ENCODE data around the gene CEP41.

Gene CEP41

GRCh38 chr7:130418306-130418705, 22.5 kb downstream of the CEP41 start:
- DNase-seq (ENCODE audit: low spot score): no peak

DNA sequence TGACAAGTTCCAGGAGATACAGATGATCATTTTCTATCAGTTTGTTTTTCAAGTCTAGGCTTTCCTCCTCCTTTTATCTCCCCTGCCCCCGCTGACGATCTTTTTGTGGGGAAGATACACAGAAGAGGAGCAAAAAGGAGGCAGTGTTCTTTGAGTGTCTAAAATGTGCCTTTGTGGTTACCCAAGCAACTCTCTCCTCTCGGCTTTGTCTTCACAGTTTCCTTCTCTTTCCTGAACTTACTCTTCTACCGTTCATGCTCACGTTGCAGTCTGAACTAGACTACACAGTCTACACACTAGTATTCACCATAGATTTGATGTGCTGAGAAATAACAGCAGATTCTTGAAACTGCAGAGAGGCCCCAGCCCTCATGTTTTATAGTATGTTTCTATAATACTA, 23.6 kb downstream of the CEP41 start:
- DNase-seq (ENCODE audit: low spot score): no peak

GRCh38 chr7:130415006-130415405, 25.8 kb downstream of the CEP41 start:
- DNase-seq (ENCODE audit: low spot score): no peak

DNA sequence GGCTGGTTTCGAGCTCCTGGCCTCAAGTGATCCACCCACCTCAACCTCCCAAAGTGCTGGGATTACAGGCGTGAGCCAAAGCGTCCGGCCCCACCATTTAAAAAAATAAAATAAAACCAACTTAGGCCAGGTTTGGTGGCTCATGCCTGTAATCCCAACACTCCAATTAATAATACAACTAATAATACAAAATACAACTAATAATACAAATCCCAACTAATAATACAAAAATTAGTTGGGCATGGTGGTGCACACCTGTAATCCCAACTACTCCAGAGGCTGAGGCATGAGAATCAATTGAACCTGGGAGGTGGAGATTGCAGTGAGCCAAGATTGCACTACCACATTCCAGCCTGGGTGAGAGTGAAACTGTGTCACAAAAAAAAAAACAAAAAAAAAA, 27.6 kb downstream of the CEP41 start:
- no peak for DNase-seq (ENCODE audit: low spot score)

GRCh38 chr7:130410868-130411541, 29.8 kb downstream of the CEP41 start:
- DNase-seq (ENCODE audit: low spot score): no peak

DNA sequence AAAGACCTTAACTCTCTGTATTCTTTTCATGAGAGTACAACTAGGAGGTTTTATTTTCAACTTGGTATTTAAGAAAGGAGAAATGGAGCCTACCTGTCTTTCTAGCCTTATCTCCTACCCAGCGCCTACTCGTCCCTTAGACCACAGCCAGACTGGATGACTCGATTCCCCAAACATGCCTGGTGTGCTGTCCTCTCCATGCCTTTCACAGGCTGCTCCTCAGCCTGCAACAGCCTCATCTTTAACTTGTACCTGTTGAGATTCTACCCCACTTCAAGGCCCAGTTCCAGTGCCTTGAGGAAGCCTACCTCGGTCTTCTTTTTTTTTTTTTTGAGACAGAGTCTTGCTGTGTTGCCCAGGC, 31.1 kb downstream of the CEP41 start:
- DNase-seq (ENCODE audit: low spot score): no peak

- no peak for DNase-seq (ENCODE audit: low spot score)
Observed at GRCh38 chr7:130409067-130409711, 31.6 kb downstream of the CEP41 start.

DNA sequence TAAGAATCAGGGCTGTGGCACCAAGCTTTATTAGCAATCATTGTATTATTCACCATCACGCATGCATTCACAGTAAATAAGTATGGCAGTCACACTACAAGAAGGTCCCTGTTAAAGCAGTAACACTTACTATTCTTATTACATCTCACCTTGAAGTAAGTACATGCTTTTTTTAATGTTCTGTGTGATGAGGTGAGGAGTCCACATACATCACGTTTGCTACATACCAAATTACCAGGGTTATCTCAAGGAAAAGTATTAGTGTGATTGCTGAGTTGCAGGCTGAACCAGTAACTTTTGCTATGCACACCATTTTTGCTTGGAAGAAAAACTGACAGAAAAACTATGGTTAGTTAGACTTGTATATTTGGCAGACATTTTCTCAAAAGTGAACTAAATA, 35.8 kb downstream of the CEP41 start:
- no peak for DNase-seq (ENCODE audit: low spot score)

DNA sequence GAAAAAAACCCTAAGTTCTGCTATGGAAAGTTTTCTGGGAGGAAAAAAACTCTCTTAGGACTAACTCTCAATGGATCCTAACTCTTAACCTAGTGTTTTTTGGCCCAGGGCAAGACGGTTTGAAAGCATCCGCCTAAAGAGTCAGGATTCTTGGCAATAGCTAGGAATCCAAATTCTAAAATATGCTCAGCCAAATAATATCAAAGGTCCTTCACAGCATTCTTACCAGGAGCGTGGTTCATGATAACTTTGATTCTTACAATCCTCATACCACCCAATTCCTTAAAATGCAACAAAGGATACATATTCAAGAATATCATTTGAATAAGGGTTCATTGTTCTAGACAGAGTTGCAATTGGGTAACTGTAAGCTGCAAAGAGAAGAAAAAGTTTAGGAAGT, 39.2 kb downstream of the CEP41 start:
- no peak for DNase-seq (ENCODE audit: low spot score)

DNA sequence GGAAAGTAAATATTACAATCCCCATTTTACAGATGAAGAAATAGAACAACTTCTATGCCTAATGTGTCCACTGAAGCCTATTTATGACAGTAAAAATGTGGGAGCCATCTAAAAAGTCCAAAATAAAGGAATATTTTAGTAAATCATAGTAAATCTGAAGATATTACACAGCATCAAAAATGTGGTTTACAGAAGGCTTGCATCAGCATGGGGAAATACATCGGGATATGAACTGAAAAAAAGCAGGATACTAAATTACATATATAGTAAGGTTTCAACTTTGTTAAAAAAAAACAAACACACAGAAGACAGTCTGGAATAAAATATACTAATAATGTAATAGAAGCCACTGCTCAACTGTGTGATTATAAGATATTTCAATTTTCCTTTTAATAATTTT, 39.7 kb downstream of the CEP41 start:
- no peak for DNase-seq (ENCODE audit: low spot score)

DNA sequence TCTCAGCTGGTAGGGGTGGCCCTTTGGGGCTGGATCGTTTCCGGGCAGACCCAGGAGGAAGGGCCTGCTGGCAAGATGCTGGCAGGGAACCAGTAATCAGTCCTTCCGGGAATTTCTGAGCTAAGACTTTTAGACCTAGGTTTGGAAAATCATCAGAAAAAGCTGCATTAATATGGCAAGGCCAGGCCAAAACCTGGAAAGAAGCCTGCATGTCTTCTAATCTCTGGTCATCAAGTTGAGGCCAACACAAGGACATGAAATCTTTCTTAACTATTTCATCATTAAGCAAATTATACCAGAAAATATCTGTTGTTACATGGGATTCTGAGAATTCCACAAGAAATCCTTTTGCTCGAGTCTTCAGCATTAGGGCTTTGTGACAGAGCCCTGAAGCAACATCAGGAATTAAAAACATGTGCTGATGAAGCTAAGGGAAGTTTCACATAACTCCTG, 40.7 kb downstream of the CEP41 start:
- DNase-seq (ENCODE audit: low spot score): no peak

DNA sequence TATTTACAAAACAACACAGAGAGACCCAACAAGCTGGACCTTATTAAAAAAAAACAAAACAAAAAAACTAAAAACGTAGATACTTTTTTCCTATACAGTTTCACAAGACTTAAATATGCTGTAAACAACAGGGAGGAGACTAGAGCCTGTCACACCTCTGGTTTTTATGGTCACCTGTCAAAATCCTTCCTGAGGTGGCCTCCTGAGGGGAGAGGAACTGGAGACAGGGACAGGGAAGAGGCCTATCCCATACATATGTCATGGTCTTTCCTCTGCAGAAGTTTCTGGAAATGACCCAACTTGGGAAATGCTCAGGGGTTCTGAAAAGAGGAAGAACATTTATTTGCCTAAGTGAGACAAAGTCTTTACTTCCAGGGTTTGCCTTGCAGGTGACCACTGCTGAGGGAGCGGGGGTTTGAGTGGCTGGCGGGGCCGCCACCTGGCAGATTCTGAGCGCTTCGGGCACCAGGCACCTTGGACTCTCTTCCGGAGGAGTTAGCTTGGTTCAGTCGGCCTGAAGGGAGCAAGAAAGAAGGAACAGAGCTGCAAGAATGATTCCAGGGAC, 42.2 kb downstream of the CEP41 start:
- DNase-seq (ENCODE audit: low spot score): no peak

DNA sequence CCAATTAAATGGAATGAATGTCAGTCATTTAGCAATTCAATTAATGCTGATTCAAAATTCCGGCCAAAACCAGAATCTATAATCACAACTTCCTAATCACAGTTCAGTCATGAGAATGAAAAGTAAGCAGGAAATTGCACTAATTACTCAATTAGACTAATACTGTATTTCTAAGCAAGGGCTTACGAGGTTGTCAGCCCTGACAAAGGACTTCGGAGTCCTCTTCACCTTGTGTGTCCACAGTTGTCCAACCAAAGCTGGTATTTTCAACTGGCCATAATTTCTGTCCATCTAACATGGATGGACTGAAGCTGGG, 43.1 kb downstream of the CEP41 start:
- no peak for DNase-seq (ENCODE audit: low spot score)

DNA sequence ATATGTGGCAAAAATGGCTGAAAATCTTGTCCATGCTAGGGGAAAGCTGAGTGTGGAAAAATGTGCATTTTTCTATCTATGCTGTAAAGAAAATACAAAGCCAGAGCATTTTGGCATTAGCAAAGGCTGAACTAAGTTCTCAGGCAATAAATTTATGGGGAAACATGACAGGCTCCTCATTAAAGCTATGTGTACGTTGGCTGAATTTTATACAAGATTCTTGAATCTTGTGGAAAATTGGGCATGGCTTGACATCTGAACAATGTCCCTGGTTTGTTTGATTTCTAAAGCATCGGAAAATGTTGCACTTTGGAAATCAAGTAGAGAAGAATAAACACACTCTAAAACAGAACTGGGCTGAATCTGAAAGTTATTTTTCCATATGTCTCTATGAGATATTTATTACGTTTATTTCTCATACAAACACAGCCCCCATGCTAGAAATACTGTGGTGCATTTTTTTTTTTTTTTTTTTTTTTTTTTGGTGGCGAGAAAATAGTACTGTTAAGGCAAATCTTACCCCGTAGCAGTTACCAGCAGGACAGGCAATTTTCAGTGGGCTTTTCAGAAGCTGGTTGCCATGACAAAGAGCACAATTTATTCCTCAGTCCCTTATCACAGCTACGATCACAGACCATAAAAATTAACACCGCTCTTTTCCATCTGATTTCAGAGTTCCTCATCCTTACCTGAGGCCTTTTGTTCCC, 43.6 kb downstream of the CEP41 start:
- no peak for DNase-seq (ENCODE audit: low spot score)

DNA sequence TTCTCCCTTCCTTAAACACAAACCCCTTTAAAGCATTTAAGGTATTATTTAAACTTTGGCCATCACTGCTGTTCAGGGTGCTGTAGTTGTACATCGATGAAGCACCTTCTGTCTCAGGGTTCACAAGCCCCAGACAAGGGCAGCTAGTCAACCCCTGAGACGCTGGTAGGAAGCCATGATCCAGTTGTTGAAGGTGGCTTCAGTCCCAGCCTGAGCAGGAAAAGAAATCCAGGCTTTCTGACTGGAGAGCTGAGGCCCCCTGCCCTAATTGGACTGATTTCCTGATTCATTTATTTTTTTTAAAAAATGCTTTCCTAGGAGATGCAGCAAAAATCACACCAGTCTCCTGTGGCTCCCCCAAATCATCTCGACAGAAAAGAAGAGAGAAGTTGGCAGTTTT, 44.7 kb downstream of the CEP41 start:
- no peak for DNase-seq (ENCODE audit: low spot score)

DNA sequence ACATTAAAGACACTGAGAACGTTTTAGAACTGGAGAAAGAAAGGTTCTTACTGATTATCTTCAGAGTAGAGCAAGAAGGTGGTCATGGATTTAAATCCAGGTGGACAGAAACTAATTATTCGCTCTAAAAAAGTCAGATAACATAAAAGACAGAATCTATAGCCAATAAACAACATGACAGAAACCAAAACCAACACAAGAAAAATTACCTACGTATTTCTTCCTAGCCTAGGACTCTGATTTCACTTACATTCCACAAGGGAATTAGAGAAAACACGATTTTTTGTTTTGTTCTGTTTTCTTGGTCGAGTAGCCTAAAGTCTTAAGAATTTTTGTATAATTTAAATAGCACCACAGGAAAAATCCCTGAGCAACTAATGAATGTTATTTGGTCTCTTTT, 45.4 kb downstream of the CEP41 start:
- no peak for DNase-seq (ENCODE audit: low spot score)

GRCh38 chr7:130394421-130395195, 46.2 kb downstream of the CEP41 start:
- DNase-seq (ENCODE audit: low spot score): no peak

- no peak for DNase-seq (ENCODE audit: low spot score)
Observed at GRCh38 chr7:130393841-130394411, 46.9 kb downstream of the CEP41 start.

DNA sequence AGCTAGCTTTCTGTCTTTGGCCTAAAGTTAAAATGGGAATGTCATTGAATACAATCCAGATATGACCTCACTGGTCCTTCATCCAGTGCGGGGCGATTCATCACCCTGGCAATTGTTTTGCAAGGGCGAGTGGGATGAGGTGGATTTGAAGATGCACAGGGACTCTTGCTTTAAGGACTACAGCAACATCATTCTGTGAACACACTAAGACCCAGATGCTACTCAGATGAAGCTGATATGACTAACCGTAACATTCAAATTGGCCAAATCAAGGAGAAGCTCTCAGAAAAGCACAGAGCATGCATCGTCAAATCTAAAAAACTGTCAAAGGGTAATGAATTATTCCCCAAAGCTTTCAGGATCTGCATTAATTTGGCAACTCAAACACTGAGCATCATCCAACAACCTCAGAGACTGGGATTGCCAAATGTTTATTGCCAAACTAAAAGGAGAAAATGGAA, 47.7 kb downstream of the CEP41 start:
- no peak for DNase-seq (ENCODE audit: low spot score)

- DNase-seq (ENCODE audit: low spot score): no peak
Observed at GRCh38 chr7:130390486-130390885, 50.3 kb downstream of the CEP41 start.

DNA sequence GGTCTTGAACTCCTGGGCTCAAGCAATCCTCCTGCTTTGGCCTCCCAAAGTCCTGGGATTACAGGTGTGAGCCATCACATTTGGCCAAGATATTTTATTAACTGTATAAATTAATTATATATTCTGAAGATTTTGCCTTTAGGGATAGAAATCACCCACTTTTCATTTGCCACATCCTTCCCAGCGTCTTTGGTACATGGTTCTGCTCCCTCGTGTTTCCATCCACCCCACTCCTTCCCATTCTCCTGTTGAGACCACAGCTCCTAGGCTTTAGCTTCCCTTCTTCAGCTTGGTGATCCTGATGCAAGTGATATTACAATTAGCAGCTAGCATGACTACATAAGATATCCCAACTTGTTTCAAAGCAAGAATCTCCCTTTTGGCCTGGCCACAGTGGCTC, 52.1 kb downstream of the CEP41 start:
- DNase-seq (ENCODE audit: low spot score): no peak

Data from COLO829 (cell line).